ENCODE results near the gene THADA. TPM values are rescaled to one million over a fixed set of nuclear protein-coding genes. Genes with fewer than 3 reads are reported as not detected.

Gene THADA
- total RNA-seq, 4 donors from 2014 or later = 31.2 to 68.8 (median 54.9) TPM

DNA sequence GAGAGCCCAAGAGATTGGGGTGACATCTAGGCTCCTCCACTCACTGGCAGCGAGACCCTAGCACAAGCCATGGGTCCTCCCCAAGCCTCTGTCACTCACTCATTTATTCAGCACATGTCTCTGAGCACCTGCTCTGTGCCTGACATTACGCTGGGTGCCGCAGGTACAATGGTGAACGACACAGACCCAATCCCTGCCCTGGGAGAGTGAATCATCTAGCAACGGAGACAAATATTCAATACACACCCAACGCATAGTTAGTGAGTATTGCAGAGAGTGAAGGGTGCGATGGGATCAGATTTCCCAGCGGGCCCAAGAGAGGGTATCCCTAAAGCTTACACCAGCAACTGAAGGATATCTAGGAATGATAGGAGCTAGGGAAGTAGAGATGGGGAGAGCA lies 414.9 kb downstream of the THADA start:
- Histone ChIP-seq H3K4me3 (no peak overlapping the region), H3K27me3 (no peaks in the 10 kb centered on the region), H3K4me1 (peaks cover 0 to 15% of the 10 kb centered on the region in 2 donors), H3K9me3 (peaks cover 0 to under 1% of the 10 kb centered on the region in 2 donors), H3K27ac (peak overlapping the region in 1 of 2 donors; percentile 89), H3K36me3 (no peaks in the 10 kb centered on the region)
- TF ChIP-seq POLR2A (IDR thresholded peaks at IDR 0.05) = no peak
- TF ChIP-seq, protein P1, sequence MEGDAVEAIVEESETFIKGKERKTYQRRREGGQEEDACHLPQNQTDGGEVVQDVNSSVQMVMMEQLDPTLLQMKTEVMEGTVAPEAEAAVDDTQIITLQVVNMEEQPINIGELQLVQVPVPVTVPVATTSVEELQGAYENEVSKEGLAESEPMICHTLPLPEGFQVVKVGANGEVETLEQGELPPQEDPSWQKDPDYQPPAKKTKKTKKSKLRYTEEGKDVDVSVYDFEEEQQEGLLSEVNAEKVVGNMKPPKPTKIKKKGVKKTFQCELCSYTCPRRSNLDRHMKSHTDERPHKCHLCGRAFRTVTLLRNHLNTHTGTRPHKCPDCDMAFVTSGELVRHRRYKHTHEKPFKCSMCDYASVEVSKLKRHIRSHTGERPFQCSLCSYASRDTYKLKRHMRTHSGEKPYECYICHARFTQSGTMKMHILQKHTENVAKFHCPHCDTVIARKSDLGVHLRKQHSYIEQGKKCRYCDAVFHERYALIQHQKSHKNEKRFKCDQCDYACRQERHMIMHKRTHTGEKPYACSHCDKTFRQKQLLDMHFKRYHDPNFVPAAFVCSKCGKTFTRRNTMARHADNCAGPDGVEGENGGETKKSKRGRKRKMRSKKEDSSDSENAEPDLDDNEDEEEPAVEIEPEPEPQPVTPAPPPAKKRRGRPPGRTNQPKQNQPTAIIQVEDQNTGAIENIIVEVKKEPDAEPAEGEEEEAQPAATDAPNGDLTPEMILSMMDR (IDR thresholded peaks at IDR 0.05) = no peak
- no peak for DNase-seq
- intact Hi-C loops (cut with DNase I; ENCODE audit: low total_unique reads) = no loop called here

Small RNAs within 50 kb of the gene (small RNA-seq; reads per million reads assigned to genes)
- not detected for gene RF00019
- not detected for gene RN7SL531P
- gene RNU6-958P = not detected

Other genes starting within 250 kb of the THADA start
- gene PLEKHH2, start 41.2 kb upstream of the THADA start, total RNA-seq = 100 to 1,000 TPM in 1 of 4 donors, 10 to 100 TPM in 3; 47.1 to 124 (median 74.8) TPM
- gene C1GALT1C1L, start 80.4 kb upstream of the THADA start, total RNA-seq = 1 to 10 TPM in 3 of 4 donors, not detected in 1; 1.5 to 3.7 (median 3.7) TPM
- gene DYNC2LI1, start 178.0 kb upstream of the THADA start, total RNA-seq = 10 to 100 TPM; 27.0 to 83.8 (median 62.4) TPM
- not detected for gene ABCG5, start 242.8 kb upstream of the THADA start, total RNA-seq
- gene ABCG8, start 242.9 kb upstream of the THADA start, total RNA-seq = under 1 TPM in 1 of 4 donors, not detected in 3; 0.09 TPM